SK-N-SH (cell line): Measurements from ENCODE around the gene GPR155. TPM values are rescaled to one million over a fixed set of nuclear protein-coding genes. Genes with fewer than 3 reads are reported as not detected.

Experiments used
- CTCF ChIA-PET: fragments of 300-600, 350-600 bp; formaldehyde crosslinking; extraction: SDS; loops from one replicate; lab custom pipeline; 2021; lab: Yijun Ruan, JAX
- POLR2A ChIA-PET: fragments of 350-600 bp; sonication (Branson Sonifier 250); formaldehyde crosslinking; extraction: SDS; loops from one replicate; lab custom pipeline; 2020; ENCODE audit warnings: antibody characterized with exemption, inconsistent platforms; lab: Yijun Ruan, JAX
- DNase-seq: peaks from one replicate; pipeline ENCODE4 v3.0.0; 2012
- H2AFZ ChIP-seq: fragments of 200-600 bp; sonication (generic); 2 replicates; pipeline ENCODE4 v1.8.1; 2016; ENCODE audit warnings: antibody characterized with exemption, mild to moderate bottlenecking, low read depth
- H3F3A ChIP-seq: fragments of 200-600 bp; sonication (generic); replicated peaks from 2 replicates; pipeline ENCODE3; 2016; ENCODE audit warnings: antibody characterized with exemption, mild to moderate bottlenecking; ENCODE audit not compliant: insufficient read depth
- H3K27ac ChIP-seq, 2 experiments: fragments of 200-500 bp in 1 of 2; fragments of 200-600 bp in 1 of 2; sonication (Bioruptor generic) in 1 of 2; sonication (generic), shearing (Covaris generic) in 1 of 2; 2 replicates each; pipeline versions ENCODE4 v1.5.1 to v1.6.1; 2014 to 2016; ENCODE audit warnings: low read depth in 2 of 2, inconsistent platforms in 1 of 2, low read length in 1 of 2, mild to moderate bottlenecking in 1 of 2, mixed read lengths in 1 of 2
- H3K27me3 ChIP-seq: fragments of 200-600 bp; sonication (generic), shearing (Covaris generic); 2 replicates; pipeline ENCODE4 v1.6.1; 2016; ENCODE audit warnings: mixed run types; ENCODE audit not compliant: insufficient read depth
- H3K36me3 ChIP-seq, 2 experiments: fragments of 200-500 bp in 1 of 2; fragments of 200-600 bp in 1 of 2; sonication (Bioruptor generic) in 1 of 2; sonication (generic) in 1 of 2; replicated peaks in 1 of 2; 2 replicates each; pipeline versions ENCODE3 to v1.5.1; 2014 to 2016; ENCODE audit warnings: low read length in 1 of 2, mild to moderate bottlenecking in 1 of 2; ENCODE audit not compliant: insufficient read depth in 2 of 2, control insufficient read depth in 1 of 2
- H3K4me1 ChIP-seq, 2 experiments: fragments of 200-500 bp in 1 of 2; fragments of 200-600 bp in 1 of 2; sonication (Bioruptor generic) in 1 of 2; sonication (generic), shearing (Covaris generic) in 1 of 2; 2 replicates each; pipeline versions ENCODE4 v1.5.1 to v1.6.1; 2014 to 2016; ENCODE audit warnings: low read depth in 1 of 2, low read length in 1 of 2, mixed run types in 1 of 2; ENCODE audit not compliant: insufficient read depth in 2 of 2, control insufficient read depth in 1 of 2
- H3K4me2 ChIP-seq: fragments of 200-600 bp; sonication (generic), shearing (Covaris generic); 2 replicates; pipeline ENCODE4 v1.6.1; 2017; ENCODE audit warnings: mixed run types
- H3K4me3 ChIP-seq, 2 experiments: fragments of 200-500 bp in 1 of 2; fragments of 200-600 bp in 1 of 2; sonication (Bioruptor generic) in 1 of 2; sonication (generic), shearing (Covaris generic) in 1 of 2; 2 replicates each; pipeline versions ENCODE4 v1.5.1 to v1.8.1; 2014 to 2016; ENCODE audit warnings: low read depth in 2 of 2, inconsistent platforms in 1 of 2, low read length in 1 of 2, mild to moderate bottlenecking in 1 of 2, mixed read lengths in 1 of 2, moderate library complexity in 1 of 2
- H3K79me2 ChIP-seq: fragments of 200-600 bp; sonication (generic); 2 replicates; pipeline ENCODE4 v1.8.1; 2017; ENCODE audit warnings: mild to moderate bottlenecking; ENCODE audit not compliant: insufficient read depth
- H3K9ac ChIP-seq: fragments of 200-600 bp; sonication (generic); 2 replicates; pipeline ENCODE4 v1.6.1; 2017; ENCODE audit warnings: mixed run types
- H3K9me2 ChIP-seq: fragments of 200-600 bp; sonication (generic); 2 replicates; pipeline ENCODE4 v1.6.1; 2017; ENCODE audit warnings: mixed run types
- H3K9me3 ChIP-seq: fragments of 200-600 bp; sonication (generic); 2 replicates; pipeline ENCODE4 v1.6.1; 2017; ENCODE audit warnings: mixed run types, mild to moderate bottlenecking, moderate library complexity
- H4K20me1 ChIP-seq: fragments of 200-600 bp; sonication (generic); 2 replicates; pipeline ENCODE4 v1.6.1; 2017; ENCODE audit warnings: mild to moderate bottlenecking, mixed run types; ENCODE audit not compliant: insufficient read depth
- CHD2 ChIP-seq: fragments of 150-350 bp; IDR thresholded peaks from 2 replicates; pipeline ENCODE4 v1.6.1; 2018; ENCODE audit warnings: low read length; ENCODE audit not compliant: partially characterized antibody
- EP300 ChIP-seq, 2 experiments: IDR thresholded peaks; 2 replicates each; pipeline versions ENCODE4 v1.4.0 to v1.6.1; 2012; ENCODE audit warnings: borderline replicate concordance in 1 of 2, low read depth in 1 of 2, low read length in 1 of 2
- EZH2phosphoT487 ChIP-seq: fragments of 200-600 bp; sonication (generic); IDR thresholded peaks from 2 replicates; pipeline ENCODE4 v1.6.1; 2017; ENCODE audit warnings: low read depth, mixed run types, mild to moderate bottlenecking, antibody characterized with exemption, moderate library complexity, borderline replicate concordance
- FOSL2 ChIP-seq: IDR thresholded peaks from 2 replicates; pipeline ENCODE4 v1.4.0; 2012; ENCODE audit warnings: low read depth, mild to moderate bottlenecking, moderate library complexity, borderline replicate concordance
- MEF2A ChIP-seq: IDR thresholded peaks from 2 replicates; pipeline ENCODE4 v1.4.0; 2012; ENCODE audit warnings: low read depth, borderline replicate concordance
- SMC3 ChIP-seq: IDR thresholded peaks from 2 replicates; pipeline ENCODE4 v1.6.1; 2012; ENCODE audit warnings: low read depth, low read length, improper control_type of control experiment
- TCF12 ChIP-seq: IDR thresholded peaks from 2 replicates; pipeline ENCODE4 v1.4.0; 2012
- WGBS: methylation state at CpG from one replicate; pipeline ENCODE4 v1.1.6; 2017; ENCODE audit warnings: low lambda C conversion rate; 5-methylcytosine and 5-hydroxymethylcytosine counted together
- polyA plus RNA-seq, 3 experiments: library from polyadenylated mRNA; depleted of rRNA; stranded (reverse); fragments of >200 nt; gene quantifications; 2 replicates each; pipeline ENCODE4 v1.2.3, GENCODE V29; 2012
- TF ChIP-seq, protein P1 (sequence below): fragments of 150-350 bp; IDR thresholded peaks from 2 replicates; pipeline ENCODE4 v1.6.1; 2017; ENCODE audit warnings: antibody characterized with exemption, low read length, low read depth, borderline replicate concordance
- TF ChIP-seq, protein P2 (sequence below): IDR thresholded peaks from 2 replicates; pipeline ENCODE4 v1.4.0; 2012; ENCODE audit warnings: low read depth, borderline replicate concordance
- TF ChIP-seq, protein P3 (sequence below): IDR thresholded peaks from 2 replicates; pipeline ENCODE4 v1.4.0; 2012; ENCODE audit warnings: low read depth, borderline replicate concordance
- TF ChIP-seq, protein P4 (sequence below): IDR thresholded peaks from 2 replicates; pipeline ENCODE4 v1.4.0; 2012; ENCODE audit warnings: low read depth

Gene GPR155
- polyA plus RNA-seq, 1 of the 3 experiments (the other 2 are of a cell fraction), result 3.5 TPM

DNA sequence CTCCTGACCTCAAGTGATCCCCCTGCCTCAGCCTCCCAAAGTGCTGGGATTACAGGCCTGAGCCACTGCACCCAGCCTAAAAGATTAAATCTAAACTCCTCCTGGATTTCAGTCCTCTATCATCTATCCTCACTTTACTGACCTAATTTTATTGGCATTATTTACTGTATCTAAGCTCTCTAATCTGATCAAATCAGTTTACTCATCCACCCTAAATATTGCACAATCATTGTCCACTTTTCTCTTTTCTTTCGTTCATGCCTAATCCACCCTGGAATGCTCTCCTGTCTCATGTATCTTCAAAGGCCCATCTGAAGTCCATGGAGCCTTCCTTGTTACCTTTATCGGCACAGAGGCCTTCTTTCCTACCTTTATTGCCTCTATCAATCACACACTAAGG, 31.6 kb upstream of the GPR155 start:
- Histone ChIP-seq H3K9me2 (no peaks in the 10 kb centered on the region), H2AFZ (no peak overlapping the region), H4K20me1 (no peaks in the 10 kb centered on the region), H3K27me3 (no peaks in the 10 kb centered on the region), H3K4me1 (no peaks in the 10 kb centered on the region), H3K79me2 (no peaks in the 10 kb centered on the region), H3K27ac (no peak overlapping the region), H3K4me3 (no peak overlapping the region), H3K36me3 (no peaks in the 10 kb centered on the region), H3K9ac (no peak overlapping the region), H3K4me2 (no peak overlapping the region), H3K9me3 (no peaks in the 10 kb centered on the region), H3F3A (no peaks in the 10 kb centered on the region)
- POLR2A ChIA-PET, result no interaction called here
- TF ChIP-seq, protein P1, sequence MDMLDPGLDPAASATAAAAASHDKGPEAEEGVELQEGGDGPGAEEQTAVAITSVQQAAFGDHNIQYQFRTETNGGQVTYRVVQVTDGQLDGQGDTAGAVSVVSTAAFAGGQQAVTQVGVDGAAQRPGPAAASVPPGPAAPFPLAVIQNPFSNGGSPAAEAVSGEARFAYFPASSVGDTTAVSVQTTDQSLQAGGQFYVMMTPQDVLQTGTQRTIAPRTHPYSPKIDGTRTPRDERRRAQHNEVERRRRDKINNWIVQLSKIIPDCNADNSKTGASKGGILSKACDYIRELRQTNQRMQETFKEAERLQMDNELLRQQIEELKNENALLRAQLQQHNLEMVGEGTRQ, result no peak
- TF ChIP-seq MEF2A (no peak), TCF12 (no peak)
- DNase-seq, result no peak
- CTCF ChIA-PET, result interaction anchor here (1.4 to 1.6 kb wide), 2 partner anchors 55 to 56 kb away, joined by 4 to 6 read pairs; no protein-coding TSS in a partner anchor
- WGBS, result 59% methylated on average over 2 of the region's 2 CpGs

DNA sequence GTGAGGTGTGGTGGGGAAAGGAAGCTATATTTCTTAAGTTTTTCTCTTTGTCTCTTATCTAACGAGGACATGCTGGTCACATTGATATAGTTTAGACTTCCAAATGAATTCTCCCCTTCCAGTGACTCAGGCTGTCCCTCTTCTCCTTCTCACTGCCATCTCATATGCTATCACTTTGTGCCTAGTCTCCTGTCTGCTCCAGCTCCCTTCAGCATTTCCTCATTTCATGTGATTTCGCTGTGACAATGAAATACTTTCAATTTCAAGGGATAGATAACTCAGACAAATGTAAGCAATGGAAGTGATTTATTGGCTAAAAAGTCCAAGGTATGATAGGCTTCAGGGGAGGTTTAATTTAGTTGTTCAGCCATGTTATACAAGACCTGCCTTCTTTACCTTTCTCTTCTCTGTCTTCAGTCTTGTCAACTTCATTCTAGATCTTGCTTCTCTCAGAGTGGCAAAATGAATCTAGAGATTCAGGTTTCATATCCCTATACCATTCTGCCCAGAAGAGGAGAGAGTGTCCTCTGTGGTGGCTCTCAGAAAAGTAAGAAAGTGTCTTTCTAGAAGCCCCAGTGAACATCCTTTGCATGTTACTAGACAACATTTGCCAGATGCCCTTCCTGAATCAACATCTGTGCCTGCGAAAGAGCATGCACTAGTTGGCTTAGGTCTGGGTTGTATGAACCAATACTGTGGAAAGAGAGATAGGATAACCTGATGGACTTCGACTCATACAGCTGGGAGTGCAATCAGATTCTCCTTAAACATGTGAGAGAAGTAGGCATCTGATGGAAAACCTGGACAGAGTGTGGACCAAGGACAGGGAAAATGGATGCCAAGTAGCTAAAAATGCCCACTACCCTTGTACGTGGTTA, 29.9 kb upstream of the GPR155 start:
- TF ChIP-seq CHD2 (no peak), EZH2phosphoT487 (no peak), FOSL2 (no peak), EP300 (IDR thresholded peaks at IDR 0.05; ENCODE audit: borderline replicate concordance in 1 of 2, low read depth in 1 of 2, low read length in 1 of 2) (no peak), SMC3 (no peak)
- TF ChIP-seq, protein P2, sequence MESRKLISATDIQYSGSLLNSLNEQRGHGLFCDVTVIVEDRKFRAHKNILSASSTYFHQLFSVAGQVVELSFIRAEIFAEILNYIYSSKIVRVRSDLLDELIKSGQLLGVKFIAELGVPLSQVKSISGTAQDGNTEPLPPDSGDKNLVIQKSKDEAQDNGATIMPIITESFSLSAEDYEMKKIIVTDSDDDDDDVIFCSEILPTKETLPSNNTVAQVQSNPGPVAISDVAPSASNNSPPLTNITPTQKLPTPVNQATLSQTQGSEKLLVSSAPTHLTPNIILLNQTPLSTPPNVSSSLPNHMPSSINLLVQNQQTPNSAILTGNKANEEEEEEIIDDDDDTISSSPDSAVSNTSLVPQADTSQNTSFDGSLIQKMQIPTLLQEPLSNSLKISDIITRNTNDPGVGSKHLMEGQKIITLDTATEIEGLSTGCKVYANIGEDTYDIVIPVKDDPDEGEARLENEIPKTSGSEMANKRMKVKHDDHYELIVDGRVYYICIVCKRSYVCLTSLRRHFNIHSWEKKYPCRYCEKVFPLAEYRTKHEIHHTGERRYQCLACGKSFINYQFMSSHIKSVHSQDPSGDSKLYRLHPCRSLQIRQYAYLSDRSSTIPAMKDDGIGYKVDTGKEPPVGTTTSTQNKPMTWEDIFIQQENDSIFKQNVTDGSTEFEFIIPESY, result no peak
- TF ChIP-seq, protein P3, sequence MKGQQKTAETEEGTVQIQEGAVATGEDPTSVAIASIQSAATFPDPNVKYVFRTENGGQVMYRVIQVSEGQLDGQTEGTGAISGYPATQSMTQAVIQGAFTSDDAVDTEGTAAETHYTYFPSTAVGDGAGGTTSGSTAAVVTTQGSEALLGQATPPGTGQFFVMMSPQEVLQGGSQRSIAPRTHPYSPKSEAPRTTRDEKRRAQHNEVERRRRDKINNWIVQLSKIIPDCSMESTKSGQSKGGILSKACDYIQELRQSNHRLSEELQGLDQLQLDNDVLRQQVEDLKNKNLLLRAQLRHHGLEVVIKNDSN, result no peak
- TF ChIP-seq, protein P4, sequence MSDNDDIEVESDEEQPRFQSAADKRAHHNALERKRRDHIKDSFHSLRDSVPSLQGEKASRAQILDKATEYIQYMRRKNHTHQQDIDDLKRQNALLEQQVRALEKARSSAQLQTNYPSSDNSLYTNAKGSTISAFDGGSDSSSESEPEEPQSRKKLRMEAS, result no peak
- DNase-seq, result no peak
- CTCF ChIA-PET, result interaction anchor here (0.9 to 1.5 kb wide), 2 partner anchors 16 to 30 kb away, joined by 3 to 4 read pairs; no protein-coding TSS in a partner anchor
- Histone ChIP-seq H2AFZ (no peak overlapping the region), H3K27ac (no peak overlapping the region), H3K9me3 (no peaks in the 10 kb centered on the region), H3K9me2 (no peaks in the 10 kb centered on the region), H3K4me1 (no peaks in the 10 kb centered on the region), H3K4me2 (no peak overlapping the region), H3K4me3 (no peak overlapping the region), H3K36me3 (no peaks in the 10 kb centered on the region), H3K27me3 (no peaks in the 10 kb centered on the region), H3K79me2 (no peaks in the 10 kb centered on the region), H4K20me1 (no peaks in the 10 kb centered on the region), H3K9ac (no peak overlapping the region), H3F3A (no peaks in the 10 kb centered on the region)
- WGBS, result 41% methylated on average over 5 of the region's 5 CpGs
- POLR2A ChIA-PET, result no interaction called here
